Head of caudate nucleus (tissue), 42 donors: ENCODE measurements around the gene C10orf90.

Experiments
- DNase-seq, 42 donors: peaks; one replicate each; pipeline versions ENCODE4 v3.0.0 to v3.0.0-alpha.2; 2020 to 2021; ENCODE audit warnings: mixed read lengths in 7 of 42
- intact Hi-C: fragments of 100-400 bp; cut with DNase I; formaldehyde crosslinking; loops from one replicate; pipeline ENCODE4 v1.15.0; 2022

Gene C10orf90

GRCh38 chr10:126425032-126425431, 245.5 kb downstream of the C10orf90 start:
- intact Hi-C loops: no loop called here
- no peak for DNase-seq

DNA sequence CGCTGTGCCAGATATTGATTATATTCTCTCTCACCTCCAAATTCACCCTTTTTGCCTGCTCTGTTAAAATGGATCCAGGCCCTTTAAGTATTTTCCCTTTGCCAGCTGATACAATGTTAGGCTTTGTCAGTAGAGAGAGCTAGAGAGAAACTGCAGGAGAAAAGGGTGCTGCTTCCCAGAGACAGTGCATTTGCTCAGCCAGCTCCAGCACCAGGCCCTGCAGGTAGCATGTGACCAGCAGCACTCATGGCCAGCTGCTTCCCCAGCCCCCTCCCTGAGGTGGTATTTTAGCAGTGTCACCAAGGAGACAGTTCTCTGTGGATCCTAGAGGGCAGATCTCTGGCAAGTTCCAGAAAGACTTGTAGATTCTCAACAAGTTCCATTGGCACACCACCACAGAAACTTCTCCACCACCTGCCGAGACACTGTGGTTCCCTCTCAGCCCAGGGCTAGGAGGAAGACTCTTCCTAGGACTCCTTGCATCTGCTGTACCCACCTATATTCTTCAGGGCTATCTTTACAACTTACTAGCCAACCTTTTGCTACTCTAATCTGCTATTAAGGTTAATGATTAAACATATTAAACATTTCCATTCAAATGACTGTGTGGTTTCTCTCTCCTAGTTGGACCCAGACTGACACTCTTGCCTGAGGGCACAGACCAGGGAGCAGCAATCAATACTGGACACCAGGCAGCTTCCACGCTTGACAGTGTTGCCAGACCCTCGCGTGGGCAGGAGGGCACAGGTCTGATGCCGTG, 246.6 kb downstream of the C10orf90 start:
- no peak for DNase-seq
- intact Hi-C loops: no loop called here

DNA sequence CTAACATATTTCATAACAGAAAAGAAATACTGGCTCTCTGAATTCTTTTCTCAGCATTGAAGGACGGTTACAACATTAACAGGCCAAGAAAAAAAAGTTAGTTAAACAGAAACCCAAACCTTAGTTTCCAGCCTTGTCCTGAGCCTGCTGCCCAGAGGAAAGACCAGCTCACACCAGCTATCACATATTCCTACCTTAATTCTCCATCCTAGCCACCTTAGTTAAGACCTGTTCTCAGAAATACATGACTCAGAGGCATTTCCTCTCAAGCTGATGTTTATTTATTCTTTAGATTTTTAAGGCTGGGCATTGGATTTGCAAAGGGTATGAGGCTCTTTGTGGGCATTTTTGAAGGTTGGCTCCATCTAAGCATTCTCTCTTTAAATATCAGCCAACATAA, 247.9 kb downstream of the C10orf90 start:
- DNase-seq: no peak
- intact Hi-C loops: no loop called here

- peak in 8 of 42 donors; percentile 21 to 70 (median 36) for DNase-seq
These were observed 248.7 kb downstream of the C10orf90 start for GRCh38 chr10:126421756-126422256.

DNA sequence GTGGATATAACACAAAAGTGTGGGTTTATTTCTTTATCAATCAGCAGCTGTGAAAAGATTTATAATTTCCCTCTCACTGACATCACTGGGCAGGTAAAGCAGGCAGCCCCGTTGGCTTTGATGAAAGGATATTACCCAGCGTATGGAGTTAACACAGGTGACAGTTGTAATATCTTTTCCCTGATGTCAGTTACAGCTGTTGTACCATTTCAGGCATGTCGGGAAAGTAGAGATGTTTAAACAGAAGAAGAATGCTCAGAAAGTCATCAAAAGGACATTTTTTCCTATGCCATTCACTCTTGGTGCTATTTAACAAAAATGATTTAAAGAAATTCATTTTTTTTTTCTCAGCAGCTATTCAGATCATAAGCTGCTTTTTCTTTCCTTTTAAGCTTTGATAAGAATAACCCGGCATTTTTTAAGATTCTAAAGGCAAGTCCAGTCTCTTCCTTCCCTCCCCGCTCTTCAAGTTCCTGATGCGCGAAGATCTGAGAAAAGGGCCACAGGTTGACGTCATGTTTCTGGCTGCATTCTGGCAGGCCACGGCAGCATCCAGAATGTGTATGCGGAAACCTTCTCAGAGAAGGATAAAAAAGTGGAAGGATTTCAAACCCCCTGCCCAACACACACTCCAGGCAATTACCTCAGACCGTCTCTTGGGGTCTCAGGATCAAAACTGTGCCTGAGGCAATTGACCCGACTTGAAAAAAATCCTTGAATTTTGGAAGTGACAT, 249.8 kb downstream of the C10orf90 start:
- DNase-seq: no peak
- intact Hi-C loops: no loop called here

More at GRCh38 chr10:126421756-126422256, 248.7 kb downstream of the C10orf90 start:
- intact Hi-C loops: no loop called here

- peak in 1 of 42 donors; percentile 8 for DNase-seq
- intact Hi-C loops: no loop called here
These were observed 253.2 kb downstream of the C10orf90 start for GRCh38 chr10:126417220-126417825.

DNA sequence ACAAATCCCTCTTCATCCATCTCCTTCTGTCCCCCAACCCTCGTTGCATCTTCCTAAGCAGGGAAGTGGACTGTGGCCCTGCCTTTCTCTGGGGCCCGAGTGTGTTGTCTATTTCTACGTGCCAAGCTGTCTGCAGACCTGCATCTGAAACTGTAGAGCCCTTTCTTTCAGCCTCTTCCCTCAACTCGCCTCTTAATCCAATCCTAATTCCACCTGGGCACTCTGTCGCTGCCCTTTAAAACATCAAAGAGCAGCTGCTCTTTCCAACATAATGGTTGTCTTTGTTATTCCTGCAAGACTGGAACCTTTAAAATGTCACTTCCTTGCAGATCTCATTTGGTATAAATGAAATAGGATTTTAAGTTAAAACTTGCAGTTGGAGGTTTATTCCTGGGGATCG, 260.7 kb downstream of the C10orf90 start:
- DNase-seq: no peak
- intact Hi-C loops: no loop called here

- DNase-seq: no peak
- intact Hi-C loops: no loop called here
These were observed 261.4 kb downstream of the C10orf90 start for GRCh38 chr10:126408953-126409641.

- DNase-seq: no peak
These were observed 262.7 kb downstream of the C10orf90 start for GRCh38 chr10:126407831-126408230.

DNA sequence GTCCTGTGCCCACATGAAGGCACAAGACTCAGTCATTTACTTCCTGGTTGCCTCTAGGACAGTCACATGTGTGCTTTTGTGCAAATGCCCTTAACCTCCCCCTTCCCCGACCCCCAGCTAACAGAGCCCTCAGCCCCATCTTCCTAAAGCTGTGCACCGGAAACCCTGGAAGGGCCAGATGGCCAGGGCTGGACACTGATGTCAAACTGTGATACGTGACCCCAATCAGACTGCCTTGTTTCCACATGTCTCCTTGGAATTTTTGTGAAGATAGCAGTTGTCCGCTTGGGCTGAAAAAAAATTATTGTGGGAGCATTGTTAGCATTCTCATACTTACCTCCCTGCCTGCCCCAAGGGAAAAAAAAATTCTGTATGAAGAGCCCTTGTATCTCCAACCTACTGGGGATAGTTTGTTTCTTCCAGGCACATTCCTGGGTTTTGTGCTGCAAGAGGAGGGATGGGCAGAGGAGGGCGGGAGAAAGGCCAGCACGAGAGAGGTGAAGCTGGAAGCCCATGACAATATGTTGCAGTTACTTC, 265.2 kb downstream of the C10orf90 start:
- no peak for DNase-seq
- intact Hi-C loops: no loop called here

More at GRCh38 chr10:126407831-126408230, 262.7 kb downstream of the C10orf90 start:
- intact Hi-C loops: no loop called here

GRCh38 chr10:126402721-126403695, 267.5 kb downstream of the C10orf90 start:
- intact Hi-C loops: no loop called here
- peak in 1 of 42 donors; percentile 29 for DNase-seq

GRCh38 chr10:126400641-126401040, 269.9 kb downstream of the C10orf90 start:
- intact Hi-C loops: no loop called here
- DNase-seq: no peak

- DNase-seq: no peak
- intact Hi-C loops: no loop called here
These were observed 271.6 kb downstream of the C10orf90 start for GRCh38 chr10:126398924-126399323.

- intact Hi-C loops: no loop called here
- no peak for DNase-seq
These were observed 272.1 kb downstream of the C10orf90 start for GRCh38 chr10:126398383-126398743.

DNA sequence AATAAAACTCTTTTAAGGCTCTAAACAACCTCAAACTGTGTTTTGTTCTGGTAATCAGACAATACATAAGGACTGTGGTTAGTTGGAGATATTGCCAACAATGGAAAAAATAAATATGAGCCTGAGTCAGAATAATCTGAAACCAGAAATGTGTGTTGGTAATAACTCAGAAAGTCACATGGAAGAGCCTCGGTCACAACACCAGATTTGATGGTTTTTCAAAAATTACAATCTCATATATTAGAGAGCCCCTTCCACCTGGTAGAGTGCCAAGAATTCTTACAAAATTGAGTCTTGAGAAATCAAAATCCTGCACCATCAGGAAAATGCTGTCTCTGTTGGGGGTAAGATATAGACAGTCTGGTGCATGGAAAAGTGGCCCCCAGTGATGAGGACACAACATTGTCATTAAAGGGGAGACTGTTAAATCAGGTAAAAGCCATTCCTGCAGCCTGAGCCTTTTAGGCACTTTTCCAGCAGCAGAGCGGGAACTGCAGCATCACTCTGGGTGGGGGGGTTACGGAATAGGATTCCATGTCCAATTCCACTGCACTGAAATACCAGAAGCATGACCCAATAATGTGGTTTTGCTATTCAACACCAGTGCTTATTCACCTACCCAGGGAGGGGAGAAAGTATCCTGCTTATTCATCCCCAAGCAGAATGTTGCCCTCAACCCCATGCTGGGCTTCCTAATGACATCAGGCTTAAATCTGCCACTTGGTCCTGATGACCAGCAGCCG, 272.7 kb downstream of the C10orf90 start:
- intact Hi-C loops: no loop called here
- peak in 1 of 42 donors; percentile 56 for DNase-seq

DNA sequence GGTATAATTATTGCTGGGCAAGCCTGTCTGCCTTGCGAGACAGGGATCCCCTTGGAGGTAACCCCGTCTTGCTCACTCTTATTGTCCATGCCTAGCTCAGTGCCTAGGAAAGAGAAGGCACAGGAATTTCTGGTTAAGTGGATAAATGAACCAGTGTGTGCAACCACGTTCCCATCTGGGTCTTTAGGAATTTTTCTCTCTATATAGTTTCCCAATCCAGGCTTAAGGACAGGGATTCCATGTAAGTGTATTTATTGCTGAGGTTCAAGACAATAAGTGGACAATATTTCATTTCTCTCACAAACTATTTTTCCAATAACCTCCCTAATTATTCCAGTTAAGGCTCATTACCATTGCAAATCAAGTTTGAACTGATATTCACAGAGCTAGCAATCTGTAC, 273.3 kb downstream of the C10orf90 start:
- intact Hi-C loops: no loop called here
- no peak for DNase-seq

GRCh38 chr10:126394948-126395347, 275.5 kb downstream of the C10orf90 start:
- intact Hi-C loops: no loop called here
- DNase-seq: no peak
